MCF 10A (cell line): ENCODE data around the gene PRR18. TPM values are rescaled to one million over a fixed set of nuclear protein-coding genes. Genes with fewer than 3 reads are reported as not detected.
"Not testable (repeated sequence)": the region's sequence is repeated elsewhere in the genome, so short reads cannot be mapped to it uniquely, and the experiment has no call there.

Experiments
- BruUV-seq: library from RNA; stranded (reverse); fragments of 400-500 nt; replicated peaks from 2 replicates; lab custom pipeline; 2021; lab: Mats Ljungman, UMichigan
- CTCF ChIA-PET: fragments of 300-600 bp; sonication (Branson Sonifier 250); formaldehyde crosslinking; extraction: SDS; loops from one replicate; lab custom pipeline; 2021; ENCODE audit warnings: antibody characterized with exemption, inconsistent platforms; lab: Yijun Ruan, JAX
- POLR2A ChIA-PET: fragments of 300-600, 350-650 bp; sonication (Branson Sonifier 250); formaldehyde crosslinking; extraction: SDS; loops from one replicate; lab custom pipeline; 2020; ENCODE audit warnings: antibody characterized with exemption, inconsistent platforms; lab: Yijun Ruan, JAX
- DNase-seq: peaks from one replicate; pipeline ENCODE4 v3.0.0-alpha.2; 2018; ENCODE audit not compliant: unreplicated experiment
- H3K27ac Mint-ChIP-seq: one replicate; pipeline ENCODE4 v1.8.0; 2022; ENCODE audit warnings: mild to moderate bottlenecking, low read depth, mixed read lengths; ENCODE audit not compliant: unreplicated experiment
- H3K27me3 Mint-ChIP-seq: one replicate; pipeline ENCODE4 v1.8.0; 2022; ENCODE audit warnings: mixed read lengths; ENCODE audit not compliant: insufficient read depth, unreplicated experiment
- H3K36me3 Mint-ChIP-seq: one replicate; pipeline ENCODE4 v1.8.0; 2022; ENCODE audit warnings: mild to moderate bottlenecking, moderate library complexity, mixed read lengths; ENCODE audit not compliant: insufficient read depth, unreplicated experiment
- H3K4me1 Mint-ChIP-seq: one replicate; pipeline ENCODE4 v1.8.0; 2022; ENCODE audit warnings: mixed read lengths; ENCODE audit not compliant: insufficient read depth, unreplicated experiment
- H3K4me3 Mint-ChIP-seq: one replicate; pipeline ENCODE4 v1.8.0; 2022; ENCODE audit warnings: mild to moderate bottlenecking, moderate library complexity, mixed read lengths; ENCODE audit not compliant: unreplicated experiment
- H3K9me3 Mint-ChIP-seq: one replicate; pipeline ENCODE4 v1.8.0; 2022; ENCODE audit warnings: mixed read lengths; ENCODE audit not compliant: unreplicated experiment
- intact Hi-C: fragments of 100-400 bp; cut with micrococcal nuclease; formaldehyde crosslinking; loops from 2 replicates; pipeline ENCODE4 v1.14.1; 2022
- total RNA-seq: library from RNA; stranded (reverse); gene quantifications from 2 replicates; pipeline ENCODE4 v1.2.3, GENCODE V29; 2022
- TF ChIP-seq, protein P1 (sequence below): fragments of 200-600 bp; IDR thresholded peaks from one replicate; pipeline ENCODE4 v1.8.0; 2022; ENCODE audit warnings: antibody characterized with exemption, mild to moderate bottlenecking; ENCODE audit not compliant: unreplicated experiment

PRR18 gene
- total RNA-seq, 1 experiment from 2014 or later: 0.12 TPM

DNA sequence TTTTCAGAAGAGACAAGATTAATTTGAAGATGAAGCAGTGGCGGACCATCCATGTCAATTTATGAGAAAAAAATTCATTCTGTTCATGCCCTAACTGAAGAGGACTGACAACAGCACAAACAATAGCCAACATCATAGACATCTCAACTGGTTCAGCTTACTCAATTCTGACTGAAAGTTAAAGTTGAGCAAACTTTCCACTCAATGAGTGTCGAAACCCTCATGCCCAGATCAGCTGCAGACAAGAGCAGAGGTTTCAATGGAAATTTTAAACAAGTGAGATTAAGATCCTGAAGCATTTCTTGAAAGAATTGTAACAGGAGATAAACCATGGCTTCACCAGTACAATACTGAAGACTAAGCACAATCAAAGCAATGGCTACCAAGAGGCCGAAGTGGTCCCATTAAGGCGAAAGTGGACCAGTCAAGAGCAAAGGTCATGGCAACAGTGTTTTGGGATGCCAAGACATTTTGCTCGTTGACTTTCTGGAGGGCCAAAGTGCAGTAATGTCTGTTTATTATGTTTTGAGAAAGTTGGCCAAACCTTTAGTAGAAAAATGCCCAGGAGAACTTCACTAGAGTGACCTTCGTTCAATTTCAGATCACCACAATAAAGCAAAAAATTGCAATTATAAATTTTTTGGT, 40.2 kb upstream of the PRR18 start:
- BruUV-seq: no TSS peak
- intact Hi-C loops: no loop called here
- Mint-ChIP-seq H3K27ac (no peak overlapping the region), H3K9me3 (no peaks in the 10 kb centered on the region), H3K4me1 (no peaks in the 10 kb centered on the region), H3K36me3 (peaks cover 7% of the 10 kb centered on the region), H3K27me3 (peaks cover 8% of the 10 kb centered on the region), H3K4me3 (no peak overlapping the region)
- CTCF ChIA-PET: no interaction called here
- POLR2A ChIA-PET: interaction anchor here (0.6 to 0.8 kb wide), 2 partner anchors 12 to 33 kb away, joined by 3 read pairs; no protein-coding TSS in a partner anchor
- DNase-seq: no peak
- TF ChIP-seq, protein P1, sequence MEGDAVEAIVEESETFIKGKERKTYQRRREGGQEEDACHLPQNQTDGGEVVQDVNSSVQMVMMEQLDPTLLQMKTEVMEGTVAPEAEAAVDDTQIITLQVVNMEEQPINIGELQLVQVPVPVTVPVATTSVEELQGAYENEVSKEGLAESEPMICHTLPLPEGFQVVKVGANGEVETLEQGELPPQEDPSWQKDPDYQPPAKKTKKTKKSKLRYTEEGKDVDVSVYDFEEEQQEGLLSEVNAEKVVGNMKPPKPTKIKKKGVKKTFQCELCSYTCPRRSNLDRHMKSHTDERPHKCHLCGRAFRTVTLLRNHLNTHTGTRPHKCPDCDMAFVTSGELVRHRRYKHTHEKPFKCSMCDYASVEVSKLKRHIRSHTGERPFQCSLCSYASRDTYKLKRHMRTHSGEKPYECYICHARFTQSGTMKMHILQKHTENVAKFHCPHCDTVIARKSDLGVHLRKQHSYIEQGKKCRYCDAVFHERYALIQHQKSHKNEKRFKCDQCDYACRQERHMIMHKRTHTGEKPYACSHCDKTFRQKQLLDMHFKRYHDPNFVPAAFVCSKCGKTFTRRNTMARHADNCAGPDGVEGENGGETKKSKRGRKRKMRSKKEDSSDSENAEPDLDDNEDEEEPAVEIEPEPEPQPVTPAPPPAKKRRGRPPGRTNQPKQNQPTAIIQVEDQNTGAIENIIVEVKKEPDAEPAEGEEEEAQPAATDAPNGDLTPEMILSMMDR: no peak

DNA sequence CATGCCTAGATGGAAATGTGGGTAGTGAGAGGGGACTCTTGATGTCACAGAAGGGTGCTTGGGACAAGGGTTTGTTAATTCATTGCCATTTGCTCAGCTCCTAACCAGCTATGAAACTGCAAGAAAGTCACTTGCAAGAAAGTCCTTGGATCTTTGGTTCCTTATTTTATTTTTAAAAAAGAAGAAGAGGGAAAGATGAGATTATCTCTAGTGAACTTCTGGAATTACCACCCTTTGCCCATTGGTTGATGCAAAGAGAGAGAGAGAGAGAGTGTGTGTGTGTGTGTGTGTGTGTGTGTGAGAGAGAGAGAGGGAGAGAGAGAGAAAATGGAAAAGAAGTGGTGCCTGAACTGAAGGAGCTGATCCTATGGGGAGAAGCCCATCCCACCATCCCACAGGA, 38.8 kb upstream of the PRR18 start:
- H3K27me3 Mint-ChIP-seq: peaks cover 7% of the 10 kb centered on the region
- peaks cover 7% of the 10 kb centered on the region for H3K36me3 Mint-ChIP-seq
- no TSS peak for BruUV-seq
- intact Hi-C loops: no loop called here
- no peak overlapping the region for H3K27ac Mint-ChIP-seq
- ChIA-PET POLR2A (interaction anchor here (1.0 to 1.4 kb wide), 2 partner anchors 11 to 14 kb away, joined by 3 to 5 read pairs; no protein-coding TSS in a partner anchor), CTCF (interaction anchor here (0.8 kb wide), 1 partner anchor 37 kb away, joined by 4 read pairs; no protein-coding TSS in a partner anchor)
- no peak overlapping the region for H3K4me3 Mint-ChIP-seq
- no peaks in the 10 kb centered on the region for H3K4me1 Mint-ChIP-seq
- H3K9me3 Mint-ChIP-seq: no peaks in the 10 kb centered on the region
- TF ChIP-seq, protein P1: no peak
- DNase-seq: no peak

DNA sequence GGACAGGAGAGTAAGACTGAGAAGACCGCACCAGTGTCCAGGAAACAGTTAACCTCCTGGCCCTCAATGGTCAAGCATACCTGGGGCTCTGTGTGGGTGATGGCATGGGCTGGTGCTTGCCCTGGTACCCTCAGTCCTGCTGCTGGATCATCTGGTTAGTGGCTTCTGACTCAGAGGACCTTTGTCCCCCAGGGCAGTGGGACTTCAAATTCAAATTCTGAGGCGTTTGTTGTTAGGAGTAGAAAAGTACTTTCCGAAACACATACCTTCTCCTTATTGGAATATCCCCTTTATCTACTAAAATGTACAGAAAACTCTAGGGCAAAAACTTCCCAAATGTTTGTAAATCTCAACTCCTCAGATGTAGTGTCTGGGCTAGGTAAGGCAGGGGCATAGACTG, 38.3 kb upstream of the PRR18 start:
- no peak overlapping the region for H3K4me3 Mint-ChIP-seq
- no peak for DNase-seq
- ChIA-PET CTCF (interaction anchor here (0.8 kb wide), 1 partner anchor 38 kb away, joined by 4 read pairs; no protein-coding TSS in a partner anchor), POLR2A (interaction anchor here (1.0 to 1.4 kb wide), 2 partner anchors 11 to 14 kb away, joined by 3 to 5 read pairs; no protein-coding TSS in a partner anchor)
- no TSS peak for BruUV-seq
- H3K27me3 Mint-ChIP-seq: peaks cover 1% of the 10 kb centered on the region
- no peak overlapping the region for H3K27ac Mint-ChIP-seq
- TF ChIP-seq, protein P1: no peak
- no peaks in the 10 kb centered on the region for H3K9me3 Mint-ChIP-seq
- H3K36me3 Mint-ChIP-seq: peaks cover 7% of the 10 kb centered on the region
- H3K4me1 Mint-ChIP-seq: no peaks in the 10 kb centered on the region
- intact Hi-C loops: no loop called here

DNA sequence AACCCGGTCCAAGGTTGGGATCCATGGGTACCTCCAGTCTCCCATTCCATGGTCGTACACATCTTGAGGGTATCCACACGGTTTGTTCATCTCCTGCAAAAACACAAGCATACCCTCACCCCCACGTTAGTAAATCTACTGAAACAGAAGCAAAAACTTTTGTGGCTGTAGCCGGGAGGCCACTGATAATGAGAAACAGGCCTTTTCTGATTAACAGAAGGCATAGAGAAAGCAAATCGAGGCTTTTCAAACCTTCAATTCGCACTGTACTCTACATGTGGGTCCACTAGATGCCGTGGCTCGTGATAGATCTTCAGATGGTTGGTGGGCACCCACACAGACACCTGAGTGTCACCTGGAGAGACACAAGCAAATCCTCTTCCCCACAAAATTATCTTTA, 37.5 kb upstream of the PRR18 start:
- intact Hi-C loops: not testable (repeated sequence)

DNA sequence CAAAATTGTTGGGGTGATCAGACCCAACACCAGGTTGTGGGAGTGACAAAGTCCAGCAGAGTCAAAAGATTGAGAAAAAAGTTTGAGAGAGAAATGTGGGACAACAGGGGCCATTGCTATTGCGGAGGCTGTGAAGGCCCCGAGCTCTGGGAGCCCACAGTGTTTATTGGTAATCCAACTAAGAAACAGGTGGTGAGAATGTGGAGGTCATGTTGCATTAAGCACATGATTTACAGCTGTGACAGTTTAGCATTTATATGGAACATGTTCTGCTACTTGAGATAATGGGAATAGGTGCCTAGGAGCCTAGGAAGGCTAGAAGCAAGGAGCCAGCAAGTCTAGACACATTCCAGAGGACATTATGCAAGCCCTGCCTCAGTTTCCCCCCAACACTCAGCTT, 36.7 kb upstream of the PRR18 start:
- H3K4me3 Mint-ChIP-seq, H3K27me3 Mint-ChIP-seq, BruUV-seq, DNase-seq, H3K36me3 Mint-ChIP-seq, H3K4me1 Mint-ChIP-seq, intact Hi-C loops, H3K9me3 Mint-ChIP-seq, H3K27ac Mint-ChIP-seq: not testable (repeated sequence)
- CTCF ChIA-PET: interaction anchor here (0.6 to 2.1 kb wide), 4 partner anchors 34 to 652 kb away, joined by 3 to 8 read pairs (median 4); no protein-coding TSS in a partner anchor
- POLR2A ChIA-PET: interaction anchor here (4.5 kb wide), 1 partner anchor 36 kb away, joined by 37 read pairs; no protein-coding TSS in a partner anchor

More for the DNA sequence above, 37.5 kb upstream of the PRR18 start:
- H3K27me3 Mint-ChIP-seq, H3K27ac Mint-ChIP-seq, POLR2A ChIA-PET, BruUV-seq, H3K9me3 Mint-ChIP-seq, H3K4me1 Mint-ChIP-seq, DNase-seq, H3K4me3 Mint-ChIP-seq, H3K36me3 Mint-ChIP-seq: not testable (repeated sequence)
- CTCF ChIA-PET: interaction anchor here (0.6 to 2.1 kb wide), 2 partner anchors 36 to 651 kb away, joined by 3 to 8 read pairs; no protein-coding TSS in a partner anchor
